Activated CD8-positive, alpha-beta memory T cell treated with anti-CD3 and anti-CD28 coated beads for 24 hours (primary cell): ENCODE data around the gene VAC14.

ENCODE experiments used
- DNase-seq: peaks from one replicate; pipeline ENCODE4 v3.0.0-alpha.2; 2020

VAC14 gene

GRCh38 chr16:70721202-70721963 lies 79.6 kb downstream of the VAC14 start:
- DNase-seq: no peak

GRCh38 chr16:70720425-70721201 lies 80.3 kb downstream of the VAC14 start:
- DNase-seq: no peak

GRCh38 chr16:70717065-70717464 lies 83.9 kb downstream of the VAC14 start:
- no peak for DNase-seq

GRCh38 chr16:70715860-70716357 lies 85.0 kb downstream of the VAC14 start:
- no peak for DNase-seq

- DNase-seq: no peak
Observed at GRCh38 chr16:70715055-70715858, 85.7 kb downstream of the VAC14 start.

GRCh38 chr16:70714581-70715054 lies 86.3 kb downstream of the VAC14 start:
- no peak for DNase-seq

GRCh38 chr16:70713824-70714223 lies 87.1 kb downstream of the VAC14 start:
- no peak for DNase-seq

- DNase-seq: no peak
Observed at GRCh38 chr16:70713342-70713741, 87.6 kb downstream of the VAC14 start.

- no peak for DNase-seq
Observed at GRCh38 chr16:70712942-70713341, 88.0 kb downstream of the VAC14 start.

GRCh38 chr16:70712359-70712758 lies 88.6 kb downstream of the VAC14 start:
- no peak for DNase-seq

- no peak for DNase-seq
Observed at GRCh38 chr16:70711211-70712031, 89.5 kb downstream of the VAC14 start.

- no peak for DNase-seq
Observed at GRCh38 chr16:70710422-70711210, 90.3 kb downstream of the VAC14 start.

GRCh38 chr16:70709942-70710341 lies 91.0 kb downstream of the VAC14 start:
- DNase-seq: no peak

- no peak for DNase-seq
Observed at GRCh38 chr16:70709457-70709856, 91.5 kb downstream of the VAC14 start.

GRCh38 chr16:70708366-70709246 lies 92.4 kb downstream of the VAC14 start:
- no peak for DNase-seq

- no peak for DNase-seq
Observed at GRCh38 chr16:70706948-70707465, 94.0 kb downstream of the VAC14 start.

GRCh38 chr16:70705056-70705455 lies 95.9 kb downstream of the VAC14 start:
- DNase-seq: no peak

GRCh38 chr16:70704586-70704985 lies 96.4 kb downstream of the VAC14 start:
- no peak for DNase-seq

- no peak for DNase-seq
Observed at GRCh38 chr16:70703835-70704381, 97.0 kb downstream of the VAC14 start.
